ENCODE measurements around the gene APBB1. TPM values are rescaled to one million over a fixed set of nuclear protein-coding genes. Genes with fewer than 3 reads are reported as not detected.
"Not testable (repeated sequence)": the region's sequence is repeated elsewhere in the genome, so short reads cannot be mapped to it uniquely, and the experiment has no call there.

The APBB1 gene
- total RNA-seq, 1 experiment from 2014 or later = 15.4 TPM

DNA sequence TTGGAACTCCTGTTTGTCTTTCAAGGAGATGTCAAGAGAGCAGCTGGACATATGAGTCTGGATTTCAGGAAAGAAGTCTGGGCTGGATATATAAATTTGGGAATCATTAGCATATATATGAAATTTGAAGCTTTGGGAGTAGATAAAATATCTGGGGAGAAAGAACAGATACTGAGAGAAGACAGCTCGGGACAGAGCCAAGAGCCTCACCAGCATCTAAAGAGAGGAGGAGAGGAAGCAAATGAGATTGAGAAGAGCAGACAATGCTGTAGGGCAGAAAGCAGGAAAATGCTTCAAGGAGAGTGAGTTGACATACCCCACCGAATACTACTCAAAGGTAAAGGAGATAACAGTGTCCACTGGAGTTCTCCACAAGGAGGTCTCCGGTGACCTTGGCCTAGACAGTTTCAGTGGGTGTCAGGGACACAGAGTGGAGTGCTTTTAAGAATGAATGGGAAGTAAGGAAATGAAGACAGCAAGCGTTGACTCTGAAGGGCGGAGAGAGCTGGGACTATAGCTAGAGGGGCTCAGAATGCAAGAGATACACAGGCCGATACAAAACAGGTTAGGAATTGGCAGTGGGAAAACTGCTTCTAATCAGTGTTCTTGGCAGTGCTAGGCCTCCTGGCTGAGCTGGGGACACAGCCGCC is 862 bp downstream of the APBB1 start:
- DNase-seq (ENCODE audit: low read depth) = no peak

DNA sequence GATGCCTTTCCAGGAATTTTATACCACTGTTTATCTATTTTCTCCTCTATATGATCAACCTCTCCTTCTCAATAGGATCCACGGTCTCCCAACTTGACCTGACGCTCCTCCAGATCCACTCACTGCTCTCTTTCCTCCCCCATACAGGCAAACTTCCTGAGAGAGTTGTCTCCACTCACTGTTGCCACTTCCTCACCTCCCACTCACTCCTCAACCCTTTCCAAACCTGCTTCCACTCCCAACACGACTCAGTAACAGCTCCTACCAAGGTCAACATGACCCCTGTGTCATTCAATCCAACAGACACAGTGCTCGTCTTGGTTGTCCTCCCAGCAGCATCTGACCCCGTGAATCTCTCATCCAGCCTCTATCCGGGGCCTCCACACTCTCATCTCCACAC is 3.1 kb downstream of the APBB1 start:
- DNase-seq (ENCODE audit: low read depth) = no peak

DNA sequence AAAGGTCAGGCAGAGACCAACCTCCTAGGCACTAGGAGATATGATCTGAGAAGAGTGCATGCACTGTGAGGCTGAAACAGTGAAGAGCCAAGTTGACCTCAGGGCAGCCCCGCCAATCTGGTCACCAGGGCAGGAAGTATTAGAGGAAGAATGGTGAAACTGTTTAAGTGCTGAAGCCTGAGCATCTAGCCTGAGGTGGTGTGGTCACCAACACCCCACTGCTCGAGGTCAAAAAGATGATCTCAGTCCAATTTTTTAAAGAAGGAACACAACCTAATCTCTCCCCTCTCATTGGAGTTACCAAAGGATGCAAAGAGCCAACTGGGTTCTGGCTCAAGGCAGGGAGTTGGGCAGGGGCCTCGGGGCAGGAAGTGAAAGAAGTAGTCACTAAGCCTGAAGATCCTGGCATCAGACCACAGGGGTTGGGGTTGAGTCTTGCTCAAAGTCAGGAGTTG is 4.0 kb downstream of the APBB1 start:
- peak; percentile 21 for DNase-seq (ENCODE audit: low read depth)

DNA sequence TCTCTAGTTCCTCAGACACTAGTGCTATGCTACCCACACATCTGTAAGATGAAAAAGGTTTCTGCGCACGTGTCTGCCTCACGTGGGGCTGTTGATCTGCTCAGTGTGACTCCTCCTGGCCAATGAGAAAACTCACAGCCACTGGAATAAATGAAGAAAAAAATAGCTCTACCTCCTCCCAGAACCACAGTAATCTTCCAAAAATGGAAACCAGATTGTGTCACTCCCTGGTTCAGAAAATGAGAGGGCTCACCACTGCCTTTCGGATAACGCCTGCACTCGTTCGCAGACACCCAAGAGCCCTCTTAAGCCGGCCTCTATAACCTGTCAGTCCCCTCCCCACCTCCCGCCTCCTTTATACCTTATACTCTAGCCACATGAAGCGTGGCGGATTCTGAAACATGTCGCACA is 5.1 kb downstream of the APBB1 start:
- no peak for DNase-seq (ENCODE audit: low read depth)

DNA sequence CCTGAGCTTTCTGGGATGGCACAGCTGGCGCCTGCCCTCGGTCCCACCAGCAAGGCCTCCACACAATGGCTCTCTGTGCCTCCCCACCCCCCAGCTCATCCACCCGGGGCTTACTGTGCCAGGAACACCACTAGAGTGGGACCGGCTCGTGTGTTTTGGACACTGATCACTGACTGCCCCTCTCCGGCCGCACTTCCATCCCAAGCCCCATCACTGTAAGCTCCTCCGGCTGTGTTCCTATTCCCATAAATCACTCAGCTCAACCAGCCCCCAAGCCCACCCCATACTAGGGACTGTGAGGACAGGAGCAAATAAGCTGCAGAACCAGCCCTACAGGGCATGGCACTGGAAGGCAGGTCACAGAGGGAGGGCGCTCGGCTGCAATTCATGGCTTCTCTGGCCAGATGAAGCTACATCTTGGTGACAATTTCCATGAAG is 7.3 kb downstream of the APBB1 start:
- no peak for DNase-seq (ENCODE audit: low read depth)

DNA sequence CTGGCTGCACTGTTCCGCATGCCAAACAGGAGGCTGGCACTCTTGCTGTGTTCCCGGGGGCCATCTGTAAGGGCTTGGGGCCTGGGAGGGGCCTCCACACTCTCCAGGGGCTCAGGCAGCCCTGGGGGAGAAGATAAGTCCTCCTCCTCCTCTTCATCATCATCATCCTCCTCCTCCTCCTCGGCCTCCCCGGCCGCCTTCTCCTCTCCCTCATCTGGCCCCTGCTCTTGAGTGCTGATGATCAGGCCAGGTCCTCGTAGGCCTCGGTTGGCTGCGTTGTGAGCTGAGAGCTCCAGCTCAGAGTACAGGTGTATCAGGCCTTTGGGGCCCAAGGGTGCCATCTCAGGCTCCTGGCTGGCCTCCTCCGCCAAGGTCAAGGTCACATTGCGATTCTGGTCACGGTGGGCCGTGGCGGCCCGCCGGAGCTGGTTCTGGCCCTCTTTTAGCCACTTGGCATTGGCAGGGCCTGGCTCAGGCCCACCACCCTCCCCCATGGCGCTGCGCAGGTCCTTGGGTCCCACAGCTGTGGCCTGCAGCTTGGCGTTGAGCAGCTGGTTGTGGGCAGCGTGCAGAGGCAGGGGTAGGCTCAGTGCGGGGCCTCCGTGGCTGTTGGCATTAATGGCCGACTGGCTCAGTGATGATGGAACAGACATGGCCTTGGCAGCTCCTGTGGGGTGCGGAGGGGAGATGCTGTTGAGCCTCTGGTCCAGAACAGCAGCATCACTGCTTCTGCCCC is 8.0 kb downstream of the APBB1 start:
- no peak for DNase-seq (ENCODE audit: low read depth)

DNA sequence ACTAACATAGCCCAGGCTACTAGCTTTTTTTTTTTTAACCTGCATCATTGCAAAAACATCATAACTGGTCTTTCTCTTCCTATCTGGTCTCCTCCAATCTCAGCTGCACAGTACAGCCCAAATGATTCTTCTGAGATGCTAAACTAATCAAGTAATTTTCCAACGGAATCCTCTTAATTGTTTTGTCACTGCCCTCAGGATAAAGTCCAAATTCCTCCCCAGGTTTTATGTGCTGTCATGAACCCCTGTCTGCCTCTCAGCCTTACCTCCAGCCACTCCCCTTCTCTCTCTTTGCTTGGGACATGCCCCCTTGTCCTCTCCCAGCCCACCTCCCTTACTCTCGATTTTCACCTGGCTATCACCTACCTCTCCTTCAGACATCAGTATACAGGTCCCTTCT is 12.5 kb downstream of the APBB1 start:
- DNase-seq (ENCODE audit: low read depth) = no peak

DNA sequence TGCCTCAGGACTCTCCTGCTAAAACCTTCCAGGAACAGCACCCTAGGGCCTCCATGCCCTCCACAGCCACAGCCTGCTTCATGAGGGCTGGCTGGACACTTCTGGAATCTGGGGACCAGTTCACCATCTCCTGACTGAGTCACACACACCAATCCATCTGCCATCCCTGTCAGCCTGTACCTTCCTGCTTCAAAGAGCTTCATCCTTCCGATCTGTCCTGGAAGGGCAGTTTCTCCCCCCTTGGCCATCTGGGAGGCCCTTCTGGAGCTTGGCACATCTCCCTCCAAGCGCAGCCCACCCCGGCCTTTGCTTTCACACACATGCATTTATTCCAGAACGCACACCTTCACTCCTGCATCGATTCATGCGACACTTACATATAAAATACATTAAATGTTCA is 13.0 kb downstream of the APBB1 start:
- DNase-seq (ENCODE audit: low read depth) = no peak

DNA sequence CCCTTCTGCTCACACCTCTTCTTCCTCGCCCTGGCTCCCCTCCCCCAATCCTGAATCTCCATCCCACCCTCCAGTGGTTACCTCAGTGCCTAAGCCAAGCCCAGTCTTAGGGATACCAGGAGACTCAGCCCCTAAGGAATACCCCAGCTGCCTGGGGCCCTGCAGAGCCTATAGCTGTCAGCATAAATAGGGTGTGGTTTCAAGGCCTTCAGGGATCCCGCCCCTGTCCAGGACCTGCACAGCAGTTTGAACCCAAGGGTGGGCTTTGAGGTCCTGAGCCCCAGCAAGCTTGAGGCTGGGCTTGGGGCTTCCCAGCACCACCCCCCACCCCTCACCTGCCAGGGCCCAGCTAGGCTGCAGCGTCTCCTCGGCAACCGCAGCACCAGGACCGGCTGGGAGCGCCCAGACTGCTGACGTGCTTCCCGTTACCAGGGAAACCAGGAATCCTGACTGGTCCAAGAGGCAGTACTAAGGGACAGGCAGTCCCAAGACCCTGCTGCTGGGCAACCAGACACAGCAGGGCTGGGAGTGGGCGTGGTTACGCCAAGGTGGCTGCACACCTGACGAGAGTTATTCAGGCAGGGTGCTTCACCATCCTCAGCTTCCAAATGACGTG is 13.7 kb downstream of the APBB1 start:
- no peak for DNase-seq (ENCODE audit: low read depth)

DNA sequence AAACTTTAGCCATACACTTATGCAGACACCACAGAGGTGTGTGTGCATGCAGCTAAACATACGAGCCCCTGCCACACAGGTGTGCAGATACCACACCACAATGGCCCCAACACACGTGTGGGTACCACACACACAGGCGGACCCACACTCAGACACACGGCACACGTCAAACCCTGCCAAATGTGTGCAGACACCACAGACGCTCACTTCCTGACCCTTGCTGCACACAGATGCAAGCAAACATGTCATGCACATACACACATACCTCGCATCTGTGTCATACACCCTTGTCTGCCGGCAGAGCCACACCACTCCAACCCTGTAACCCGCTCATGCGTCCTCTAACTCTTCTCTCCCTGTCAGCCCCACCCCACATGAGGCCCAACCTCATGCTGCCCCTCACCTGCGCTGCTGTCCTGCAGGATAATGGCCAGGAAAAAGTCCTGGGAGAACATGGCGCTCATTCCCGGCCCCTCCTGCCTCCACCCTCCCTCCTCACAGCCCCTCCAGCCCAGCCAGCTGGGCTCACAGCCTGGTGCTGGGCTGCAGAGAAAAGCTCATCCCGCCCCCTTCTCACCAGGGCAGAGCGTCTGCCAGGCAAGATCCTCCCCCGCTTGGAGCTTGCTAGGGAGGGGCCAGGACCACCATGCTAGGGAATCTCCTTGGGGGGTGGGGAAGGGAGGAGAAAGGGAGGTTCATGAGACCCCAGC is 14.4 kb downstream of the APBB1 start:
- DNase-seq (ENCODE audit: low read depth) = peak; percentile 18

DNA sequence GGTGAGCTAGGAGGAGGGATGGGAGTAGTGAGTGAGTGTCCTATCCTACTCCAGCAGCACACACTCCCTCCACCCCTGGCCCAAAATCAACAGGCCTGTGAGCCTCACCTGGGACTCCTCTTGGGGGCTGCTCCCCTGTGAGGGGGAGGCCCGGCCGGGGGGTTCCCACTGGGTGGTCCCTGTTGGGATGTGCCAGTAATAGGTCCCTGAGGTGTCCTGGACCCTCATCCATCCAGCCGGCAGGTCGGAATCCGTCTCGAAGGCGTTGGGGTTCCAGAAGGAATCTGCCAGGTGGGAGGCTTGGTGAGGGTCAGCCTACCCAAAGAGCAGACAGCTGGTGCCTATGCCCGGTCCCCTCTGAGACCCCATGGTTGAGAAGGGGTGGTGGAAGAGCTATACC is 15.4 kb downstream of the APBB1 start:
- no peak for DNase-seq (ENCODE audit: low read depth)

DNA sequence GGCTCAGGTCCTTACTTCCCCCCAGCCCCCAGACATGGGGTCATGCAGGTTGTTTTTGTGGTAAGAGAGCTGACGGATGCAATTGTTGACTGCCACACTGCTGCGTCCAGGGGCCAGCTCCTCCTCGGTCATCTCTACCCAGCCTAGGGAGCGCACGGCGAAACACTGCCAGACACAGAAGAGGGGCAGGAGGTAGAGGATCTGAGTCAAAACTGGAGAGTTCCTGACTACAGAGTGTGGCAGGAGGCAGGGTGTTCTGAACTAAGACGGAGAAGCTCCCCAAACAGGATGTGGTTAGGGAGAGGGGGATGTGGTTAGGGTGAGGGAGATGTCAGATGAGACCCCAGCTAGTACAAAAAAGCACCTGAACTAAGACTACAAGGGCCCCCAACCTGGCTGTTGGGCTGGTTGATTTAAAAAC is 16.3 kb downstream of the APBB1 start:
- DNase-seq (ENCODE audit: low read depth) = peak; percentile 80

DNA sequence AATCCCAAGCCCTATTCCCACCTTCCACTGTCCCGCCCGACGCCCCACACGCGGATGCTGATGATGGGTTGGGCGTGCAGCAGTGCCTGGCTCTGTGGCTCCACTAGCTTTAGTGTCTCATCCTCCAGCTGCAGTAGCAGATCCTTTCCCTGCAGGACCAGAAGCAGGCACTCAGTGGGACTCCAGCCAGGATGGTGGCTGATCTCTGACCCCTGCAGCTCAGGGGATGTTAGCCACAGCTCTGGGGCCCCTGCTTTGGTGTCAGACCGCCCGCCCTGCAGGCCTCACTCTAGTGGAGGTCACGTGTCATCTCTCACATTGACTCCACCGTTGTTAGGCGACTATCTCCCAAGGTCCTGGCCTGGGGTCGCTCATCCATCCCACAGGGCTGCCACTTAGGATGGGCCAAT is 16.8 kb downstream of the APBB1 start:
- DNase-seq (ENCODE audit: low read depth) = no peak

DNA sequence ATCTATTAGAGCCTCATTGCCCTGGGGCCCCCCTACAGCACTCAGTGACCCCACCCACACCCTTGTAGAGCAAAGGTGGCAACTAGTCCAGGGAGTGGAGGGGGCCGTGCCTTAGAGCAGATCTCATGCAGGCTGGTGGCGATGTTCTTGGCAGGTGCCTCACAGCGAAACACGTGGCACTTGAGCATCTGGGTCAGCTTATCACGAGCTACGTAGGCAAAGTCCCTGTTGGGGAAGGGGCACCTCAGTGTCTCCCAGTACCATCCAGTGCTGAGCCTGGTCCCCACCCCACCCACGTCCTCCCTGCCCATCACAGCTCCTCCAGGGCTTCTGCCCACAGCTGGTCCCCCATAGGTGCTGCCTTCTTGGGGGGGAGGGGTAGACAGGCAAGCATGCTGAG is 17.4 kb downstream of the APBB1 start:
- DNase-seq (ENCODE audit: low read depth) = no peak

DNA sequence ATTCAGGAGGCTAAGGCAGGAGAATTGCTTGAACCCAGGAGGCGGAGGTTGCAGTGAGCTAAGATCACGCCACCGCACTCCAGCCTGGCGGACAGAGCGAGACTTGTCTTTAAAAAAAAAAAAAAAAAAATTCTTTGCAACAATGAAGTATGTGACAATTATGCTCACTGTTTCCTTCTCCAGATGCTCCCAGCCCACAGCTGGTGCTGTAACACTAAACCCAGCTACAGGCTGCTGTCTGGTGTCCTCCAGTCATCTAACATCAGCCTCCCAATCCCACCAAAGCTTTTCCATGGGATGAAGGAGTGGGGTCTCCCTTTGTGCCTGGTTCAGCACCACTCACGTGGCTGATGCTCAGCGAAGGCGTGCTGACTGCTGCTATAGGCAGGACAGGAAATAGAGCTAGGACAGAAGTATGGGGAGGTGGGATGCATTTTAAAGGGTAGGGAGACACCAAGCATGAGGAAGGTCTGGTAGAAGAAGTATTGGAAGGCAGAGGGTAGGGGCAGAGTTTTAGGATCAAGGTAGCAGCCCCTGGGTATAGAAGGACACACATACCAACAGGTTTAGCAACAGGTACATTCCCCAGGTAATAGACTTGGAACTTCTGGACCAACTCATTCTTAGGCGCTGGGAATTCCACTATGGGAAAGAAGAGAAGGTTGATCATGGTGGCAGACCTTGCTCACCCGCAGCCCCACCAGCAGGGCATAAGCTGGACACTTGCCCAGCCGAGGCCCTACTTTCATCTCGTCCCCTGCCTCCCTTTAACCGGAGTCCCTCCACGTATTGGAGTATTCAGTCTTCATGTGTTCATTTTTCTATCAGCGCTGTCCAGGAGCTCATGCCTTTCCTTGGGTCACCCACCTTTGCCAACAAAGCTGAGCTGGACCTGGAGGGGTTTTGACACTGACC is 18.2 kb downstream of the APBB1 start:
- no peak for DNase-seq (ENCODE audit: low read depth)

DNA sequence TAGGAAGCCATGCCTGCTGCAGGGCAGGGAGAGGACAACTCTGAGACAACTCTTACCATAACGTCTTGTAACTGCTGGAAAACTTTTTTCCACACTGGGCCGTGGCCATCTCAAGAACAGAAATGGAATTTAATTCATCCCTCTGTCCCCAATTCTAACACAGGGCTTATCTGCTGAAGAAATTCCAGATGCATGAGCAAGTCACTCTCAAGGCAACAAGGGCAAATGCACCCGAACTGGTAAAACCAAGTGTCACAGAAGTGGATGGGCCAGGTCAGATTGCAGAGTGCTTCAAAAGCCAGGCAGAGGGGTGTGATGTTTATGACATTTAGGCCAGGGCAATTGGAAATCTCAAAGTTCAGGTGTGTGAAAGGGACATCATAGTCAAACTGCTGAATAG is 21.3 kb downstream of the APBB1 start:
- DNase-seq (ENCODE audit: low read depth) = no peak

DNA sequence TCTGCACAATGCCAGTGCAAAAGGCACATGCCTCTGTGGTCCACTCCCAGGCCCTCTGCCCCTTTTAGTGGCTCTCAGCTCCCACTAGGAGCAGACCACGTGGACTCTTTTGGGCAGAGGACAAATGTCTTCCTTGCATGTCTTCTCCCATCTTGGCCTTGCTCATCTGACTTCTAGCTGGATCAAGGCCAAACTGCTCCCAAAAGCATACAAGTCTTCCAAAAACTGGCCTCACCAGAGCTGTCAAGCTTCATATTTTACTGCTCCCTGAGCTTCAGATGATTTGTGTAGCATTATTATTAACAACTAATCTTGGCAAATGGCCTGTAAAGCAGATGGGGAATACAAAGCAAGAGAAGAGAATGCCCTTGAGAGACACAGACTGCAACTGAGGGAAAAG is 21.7 kb downstream of the APBB1 start:
- no peak for DNase-seq (ENCODE audit: low read depth)

DNA sequence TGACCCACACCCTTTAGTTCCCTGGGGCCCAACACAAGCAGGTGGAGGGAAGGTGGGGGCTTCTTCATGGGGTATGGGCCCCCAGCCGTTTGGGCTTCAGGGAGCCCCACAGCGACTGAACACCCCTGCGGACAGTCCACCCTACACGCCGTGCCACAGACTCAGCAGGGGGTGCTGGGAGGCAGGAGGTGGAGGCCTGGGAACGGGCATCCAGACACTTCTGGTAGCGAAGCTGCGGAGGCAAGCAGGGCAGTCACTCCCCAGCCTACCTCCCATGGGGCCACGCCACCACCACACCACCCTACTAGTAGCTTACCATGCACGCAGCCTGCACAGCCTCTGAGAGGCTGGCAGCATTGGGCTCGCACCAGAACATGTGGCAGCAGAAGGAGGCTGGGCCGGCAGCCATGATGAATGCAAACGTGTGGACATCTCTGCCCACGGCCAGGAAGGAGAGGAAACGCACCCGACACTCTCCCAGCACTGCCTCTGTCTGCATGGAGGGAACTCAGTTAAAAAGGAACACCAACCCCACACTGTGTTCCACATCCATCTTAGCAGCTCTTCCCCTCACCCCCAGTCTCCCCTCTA is 23.3 kb downstream of the APBB1 start:
- DNase-seq (ENCODE audit: low read depth) = no peak

DNA sequence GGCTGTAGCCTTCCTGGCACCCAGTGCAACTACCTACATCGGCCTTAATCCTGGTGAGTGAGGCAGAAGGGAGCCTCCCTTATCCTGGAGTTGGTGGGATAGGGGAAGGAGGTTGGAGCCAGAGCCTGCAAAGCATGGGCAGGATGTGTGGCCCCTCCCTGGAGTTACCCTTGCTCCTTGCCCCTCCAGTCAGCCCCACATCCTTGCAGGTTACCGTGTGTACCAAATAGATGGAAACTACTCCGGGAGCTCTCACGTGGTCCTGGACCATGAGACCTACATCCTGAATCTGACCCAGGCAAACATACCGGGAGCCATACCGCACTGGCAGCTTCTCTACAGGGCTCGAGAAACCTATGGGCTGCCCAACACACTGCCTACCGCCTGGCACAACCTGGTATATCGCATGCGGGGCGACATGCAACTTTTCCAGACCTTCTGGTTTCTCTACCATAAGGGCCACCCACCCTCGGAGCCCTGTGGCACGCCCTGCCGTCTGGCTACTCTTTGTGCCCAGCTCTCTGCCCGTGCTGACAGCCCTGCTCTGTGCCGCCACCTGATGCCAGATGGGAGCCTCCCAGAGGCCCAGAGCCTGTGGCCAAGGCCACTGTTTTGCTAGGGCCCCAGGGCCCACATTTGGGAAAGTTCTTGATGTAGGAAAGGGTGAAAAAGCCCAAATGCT is 24.8 kb downstream of the APBB1 start:
- no peak for DNase-seq (ENCODE audit: low read depth)

DNA sequence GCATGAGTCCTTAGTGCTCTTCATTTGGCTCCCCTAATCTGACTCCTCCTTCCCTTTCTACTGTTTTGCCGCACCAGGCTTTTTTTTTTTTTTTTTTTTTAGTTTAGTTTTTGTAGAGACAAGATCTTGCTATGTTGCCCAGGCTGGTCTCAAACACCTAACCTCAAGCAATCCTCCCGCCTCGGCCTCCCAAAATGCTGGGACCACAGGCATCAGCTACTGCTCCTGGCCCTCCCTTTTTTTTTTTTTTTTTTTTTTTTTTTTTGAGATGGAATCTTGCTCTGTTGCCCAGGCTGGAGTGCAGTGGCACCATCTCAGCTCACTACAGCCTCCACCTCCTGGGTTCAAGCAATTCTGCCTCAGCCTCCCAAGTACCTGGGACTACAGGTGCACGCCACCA is 26.6 kb downstream of the APBB1 start:
- not testable (repeated sequence) for DNase-seq (ENCODE audit: low read depth)
